Skeletal muscle satellite cell (primary cell): Measurements from ENCODE around the gene CTH.
"Not testable (repeated sequence)": the region's sequence is repeated elsewhere in the genome, so short reads cannot be mapped to it uniquely, and the experiment has no call there.

Experiments
- H3K27me3 ChIP-seq: 2 replicates; pipeline ENCODE4 v1.7.0; 2013; ENCODE audit warnings: low read length; ENCODE audit not compliant: control insufficient read depth, insufficient read depth
- H3K36me3 ChIP-seq: 2 replicates; pipeline ENCODE4 v1.7.0; 2013; ENCODE audit warnings: mild to moderate bottlenecking, control low read depth, low read length; ENCODE audit not compliant: insufficient read depth
- H3K4me1 ChIP-seq: 2 replicates; pipeline ENCODE4 v1.7.0; 2013; ENCODE audit warnings: low read length; ENCODE audit not compliant: control insufficient read depth, insufficient read depth
- H3K4me2 ChIP-seq: 2 replicates; pipeline ENCODE4 v1.7.0; 2013; ENCODE audit warnings: mild to moderate bottlenecking, low read length
- H3K4me3 ChIP-seq: 2 replicates; pipeline ENCODE4 v1.7.0; 2013; ENCODE audit warnings: low read length
- H3K9ac ChIP-seq: 2 replicates; pipeline ENCODE4 v1.7.0; 2013; ENCODE audit warnings: mild to moderate bottlenecking, low read depth, low read length, moderate library complexity
- H3K9me3 ChIP-seq: replicated peaks from 2 replicates; pipeline ENCODE4 v1.7.0; 2013; ENCODE audit warnings: mild to moderate bottlenecking, control low read depth, low read length

CTH gene

GRCh38 chr1:70460740-70461713 is 50.0 kb downstream of the CTH start:
- not testable (repeated sequence) for H3K4me3 ChIP-seq, H3K9me3 ChIP-seq, H3K27me3 ChIP-seq, H3K36me3 ChIP-seq, H3K9ac ChIP-seq, H3K4me1 ChIP-seq, H3K4me2 ChIP-seq

- Histone ChIP-seq H3K4me1 (no peaks in the 10 kb centered on the region), H3K9me3 (no peaks in the 10 kb centered on the region), H3K4me3 (no peak overlapping the region), H3K4me2 (no peak overlapping the region), H3K9ac (no peak overlapping the region), H3K36me3 (no peaks in the 10 kb centered on the region), H3K27me3 (no peaks in the 10 kb centered on the region)
Observed at GRCh38 chr1:70462611-70463010, 51.5 kb downstream of the CTH start.

GRCh38 chr1:70465911-70466310 is 54.8 kb downstream of the CTH start:
- H3K4me1 ChIP-seq = no peaks in the 10 kb centered on the region
- no peaks in the 10 kb centered on the region for H3K9me3 ChIP-seq
- H3K36me3 ChIP-seq = no peaks in the 10 kb centered on the region
- H3K27me3 ChIP-seq = no peaks in the 10 kb centered on the region
- no peak overlapping the region for H3K4me2 ChIP-seq
- no peak overlapping the region for H3K9ac ChIP-seq
- H3K4me3 ChIP-seq = no peak overlapping the region

- Histone ChIP-seq H3K27me3 (no peaks in the 10 kb centered on the region), H3K9ac (no peak overlapping the region), H3K4me2 (no peak overlapping the region), H3K4me3 (no peak overlapping the region), H3K36me3 (no peaks in the 10 kb centered on the region), H3K9me3 (no peaks in the 10 kb centered on the region), H3K4me1 (no peaks in the 10 kb centered on the region)
Observed at GRCh38 chr1:70467531-70467930, 56.5 kb downstream of the CTH start.

- no peak overlapping the region for H3K9ac ChIP-seq
- H3K36me3 ChIP-seq = no peaks in the 10 kb centered on the region
- no peak overlapping the region for H3K4me3 ChIP-seq
- no peaks in the 10 kb centered on the region for H3K9me3 ChIP-seq
- H3K4me1 ChIP-seq = no peaks in the 10 kb centered on the region
- no peak overlapping the region for H3K4me2 ChIP-seq
- H3K27me3 ChIP-seq = no peaks in the 10 kb centered on the region
Observed at GRCh38 chr1:70468180-70468579, 57.1 kb downstream of the CTH start.

GRCh38 chr1:70469184-70469583 is 58.1 kb downstream of the CTH start:
- H3K27me3 ChIP-seq, H3K9me3 ChIP-seq, H3K36me3 ChIP-seq, H3K9ac ChIP-seq, H3K4me1 ChIP-seq, H3K4me2 ChIP-seq, H3K4me3 ChIP-seq: not testable (repeated sequence)

- Histone ChIP-seq H3K9me3 (no peaks in the 10 kb centered on the region), H3K4me2 (no peak overlapping the region), H3K9ac (no peak overlapping the region), H3K4me1 (no peaks in the 10 kb centered on the region), H3K27me3 (no peaks in the 10 kb centered on the region), H3K36me3 (no peaks in the 10 kb centered on the region), H3K4me3 (no peak overlapping the region)
Observed at GRCh38 chr1:70475023-70475422, 64.0 kb downstream of the CTH start.

GRCh38 chr1:70477090-70477489 is 66.0 kb downstream of the CTH start:
- Histone ChIP-seq H3K9ac (no peak overlapping the region), H3K4me2 (no peak overlapping the region), H3K4me1 (no peaks in the 10 kb centered on the region), H3K9me3 (no peaks in the 10 kb centered on the region), H3K27me3 (no peaks in the 10 kb centered on the region), H3K4me3 (no peak overlapping the region), H3K36me3 (no peaks in the 10 kb centered on the region)

GRCh38 chr1:70477905-70478304 is 66.8 kb downstream of the CTH start:
- H3K36me3 ChIP-seq, H3K9ac ChIP-seq, H3K4me3 ChIP-seq, H3K27me3 ChIP-seq, H3K4me2 ChIP-seq, H3K9me3 ChIP-seq, H3K4me1 ChIP-seq: not testable (repeated sequence)

GRCh38 chr1:70483342-70483741 is 72.3 kb downstream of the CTH start:
- no peak overlapping the region for H3K4me3 ChIP-seq
- no peaks in the 10 kb centered on the region for H3K27me3 ChIP-seq
- H3K4me2 ChIP-seq = no peak overlapping the region
- no peak overlapping the region for H3K9ac ChIP-seq
- H3K36me3 ChIP-seq = no peaks in the 10 kb centered on the region
- peaks cover 7% of the 10 kb centered on the region for H3K4me1 ChIP-seq
- H3K9me3 ChIP-seq = no peaks in the 10 kb centered on the region

GRCh38 chr1:70485624-70486023 is 74.6 kb downstream of the CTH start:
- Histone ChIP-seq H3K27me3 (no peaks in the 10 kb centered on the region), H3K36me3 (no peaks in the 10 kb centered on the region), H3K9ac (no peak overlapping the region), H3K4me3 (no peak overlapping the region), H3K9me3 (no peaks in the 10 kb centered on the region), H3K4me2 (no peak overlapping the region), H3K4me1 (peaks cover 7% of the 10 kb centered on the region)
